Posterior vena cava (tissue), 2 donors: Measurements from ENCODE around the gene MEX3A. TPM values are rescaled to one million over a fixed set of nuclear protein-coding genes. Genes with fewer than 3 reads are reported as not detected.

Experiments
- DNase-seq: peaks from one replicate; pipeline ENCODE4 v3.0.0-alpha.2; 2020; ENCODE audit warnings: low spot score
- intact Hi-C, 2 donors: fragments of 100-400 bp; cut with DNase I; formaldehyde crosslinking; loops; one replicate each; pipeline versions ENCODE4 v1.14.1 to v1.14.2; 2022 to 2023
- total RNA-seq, 2 donors: library from RNA; stranded (reverse); fragmentation: NEBNext Ultra II Directional; extraction: Animal tissue kit (Norgen Biotek cat#: 25700); gene quantifications; one replicate each; pipeline ENCODE4 v1.2.1, GENCODE V29; 2021
- donor health status: DM: yes; HTN: yes; CAD: no.
- donor health status: DM: yes; HTN: yes; CAD: no.

Gene MEX3A
- total RNA-seq, 2 donors from 2014 or later: 0.23 to 0.76 TPM

- peak; percentile 88 for DNase-seq
Measured at GRCh38 chr1:156104861-156105832, 22.9 kb upstream of the MEX3A start.

DNA sequence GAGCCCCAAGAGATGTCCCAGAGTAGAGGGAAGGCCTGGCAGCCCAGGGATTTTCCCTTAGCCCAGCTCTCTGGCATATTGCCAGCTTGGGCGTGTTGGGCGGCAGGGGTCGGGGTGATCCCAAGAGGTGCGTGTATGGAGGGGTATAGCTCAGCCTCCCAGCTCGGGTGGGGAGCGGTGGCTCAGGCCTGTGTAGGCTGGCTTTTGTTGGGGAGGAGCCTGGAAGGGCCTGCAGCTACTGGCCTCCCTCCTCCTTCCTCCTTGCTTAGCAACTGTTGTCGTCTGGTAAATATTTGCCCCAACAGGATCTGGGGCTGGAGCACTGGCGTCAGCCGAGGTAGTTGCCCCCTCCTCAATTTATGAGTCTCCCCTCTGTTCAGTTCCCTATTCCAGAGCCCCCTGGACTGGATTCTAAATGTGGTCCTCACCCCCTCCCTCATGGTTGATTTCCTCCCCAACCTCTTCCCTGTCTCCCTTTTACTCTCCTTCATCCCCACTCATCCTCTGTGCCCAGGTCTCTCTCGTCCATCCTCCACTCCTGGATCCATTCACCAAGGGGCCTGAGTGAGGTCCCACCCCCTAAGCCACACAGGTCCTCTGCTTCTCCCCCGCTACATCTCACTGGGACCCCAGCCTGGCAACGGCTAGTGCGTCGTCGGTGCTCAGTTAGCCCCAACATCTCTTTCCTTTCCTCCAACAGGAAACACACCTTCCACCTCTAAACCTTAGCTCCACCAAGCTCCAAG is 22.0 kb upstream of the MEX3A start:
- peak; percentile 96 for DNase-seq
- intact Hi-C loops: no loop called here

More at GRCh38 chr1:156104861-156105832, 22.9 kb upstream of the MEX3A start:
- intact Hi-C loops: no loop called here

DNA sequence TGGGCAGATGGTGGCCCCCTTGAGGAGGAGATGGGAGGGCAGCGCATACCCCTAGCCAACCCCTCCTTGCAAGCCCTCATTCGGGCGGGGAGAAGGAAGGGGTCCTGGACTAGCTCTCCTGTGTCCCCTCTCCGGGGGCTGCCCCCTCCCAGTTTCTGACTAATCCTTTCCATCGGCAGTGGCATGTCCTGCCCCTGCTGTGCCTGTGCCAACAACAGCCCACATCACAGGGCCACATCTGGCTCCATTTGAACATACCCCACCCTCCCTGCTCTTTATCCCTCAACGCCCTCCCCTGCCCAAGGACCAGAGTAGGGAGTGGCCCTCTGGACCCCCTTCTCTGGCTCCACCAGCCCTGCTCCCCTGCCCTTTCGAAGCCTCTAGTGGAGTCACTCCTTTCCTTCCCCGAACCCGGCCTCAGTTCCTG is 21.3 kb upstream of the MEX3A start:
- intact Hi-C loops: no loop called here
- DNase-seq: peak; percentile 91

DNA sequence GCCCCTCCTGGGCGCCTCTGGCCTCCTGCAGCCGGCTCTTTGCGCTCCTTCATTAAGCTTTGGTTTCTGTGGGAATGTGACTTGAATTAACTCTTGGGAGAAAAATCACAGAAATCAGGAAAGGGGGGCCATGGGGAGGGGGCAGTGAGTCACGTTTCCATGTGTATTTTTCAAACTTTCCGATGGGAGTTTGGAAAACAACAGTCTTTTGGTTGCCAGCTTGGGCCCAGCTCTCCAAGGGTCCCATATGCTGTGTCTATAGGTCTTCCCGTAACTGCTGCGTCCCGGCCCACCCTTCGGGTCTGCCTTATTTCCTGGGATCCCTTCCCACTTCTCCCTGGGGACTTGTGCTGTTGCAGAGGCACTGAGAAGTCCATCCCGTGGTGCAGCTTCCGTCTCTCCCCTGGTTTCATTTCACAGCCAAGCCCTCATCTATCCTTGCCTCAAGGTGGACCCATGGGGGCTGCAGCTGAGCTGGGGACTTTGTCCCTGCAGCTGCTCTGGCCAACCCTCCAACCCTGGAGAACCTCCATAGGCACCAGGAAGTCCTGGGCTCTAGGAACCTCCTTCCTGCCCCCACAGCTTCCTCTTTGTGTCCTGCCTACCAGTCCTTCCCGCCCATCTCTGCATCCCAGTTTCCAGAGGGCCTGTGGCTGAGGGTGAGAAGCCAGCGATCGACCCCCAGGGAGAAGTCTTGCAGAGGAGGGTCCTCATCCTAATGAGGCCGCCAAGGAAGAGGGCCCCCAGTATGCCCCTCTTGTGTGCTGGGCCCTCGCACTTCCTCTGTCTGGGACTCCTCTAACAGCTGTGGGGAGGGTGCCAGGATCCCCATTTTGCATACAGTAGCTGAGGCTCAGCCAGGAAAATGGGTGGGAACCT is 20.6 kb upstream of the MEX3A start:
- intact Hi-C loops: no loop called here
- peak; percentile 83 for DNase-seq

DNA sequence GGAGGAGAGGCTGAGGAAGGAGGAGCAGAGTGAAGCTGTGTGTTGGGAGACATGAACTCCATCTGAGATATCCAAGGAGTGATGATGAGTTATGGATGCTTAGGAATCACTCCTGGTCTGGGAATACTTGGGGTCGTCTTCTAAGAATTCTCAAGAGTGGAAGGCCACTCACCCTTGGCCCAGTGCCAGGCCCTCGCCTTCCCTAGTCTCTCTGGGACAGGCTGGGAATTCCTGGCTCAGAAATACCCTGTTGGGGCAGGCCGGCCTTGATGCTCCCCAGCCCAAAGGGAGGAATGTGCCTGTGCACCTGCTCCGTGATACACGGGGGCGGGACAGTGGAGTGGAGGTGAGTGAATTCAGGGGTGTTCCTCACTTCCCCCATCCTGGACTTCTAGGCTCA is 19.6 kb upstream of the MEX3A start:
- no peak for DNase-seq
- intact Hi-C loops: no loop called here

- DNase-seq: no peak
- intact Hi-C loops: no loop called here
Measured at GRCh38 chr1:156100205-156100995, 18.1 kb upstream of the MEX3A start.

DNA sequence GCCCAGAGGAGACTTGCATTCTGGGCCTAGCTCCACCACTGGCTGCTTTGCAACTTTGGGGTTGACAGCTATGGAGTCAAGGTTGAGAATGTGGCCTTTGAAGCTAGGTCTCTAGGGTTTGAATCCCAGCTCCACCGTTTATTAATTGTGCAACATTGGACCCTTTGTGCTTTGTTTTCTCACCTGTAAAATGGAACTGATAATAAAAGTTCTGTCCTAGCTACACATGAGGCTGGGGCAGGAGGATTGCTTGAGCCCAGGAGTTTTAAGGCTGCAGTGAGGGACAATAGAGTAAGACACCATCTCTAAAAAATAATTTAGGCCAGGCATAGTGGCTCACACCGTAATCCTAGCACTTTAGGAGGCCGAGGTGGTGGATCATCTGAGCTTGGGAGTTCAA is 17.0 kb upstream of the MEX3A start:
- DNase-seq: no peak
- intact Hi-C loops: loop anchor here in 1 of 2 donors (5.0 kb wide), 1 partner anchor 33 kb away; no protein-coding TSS in a partner anchor

DNA sequence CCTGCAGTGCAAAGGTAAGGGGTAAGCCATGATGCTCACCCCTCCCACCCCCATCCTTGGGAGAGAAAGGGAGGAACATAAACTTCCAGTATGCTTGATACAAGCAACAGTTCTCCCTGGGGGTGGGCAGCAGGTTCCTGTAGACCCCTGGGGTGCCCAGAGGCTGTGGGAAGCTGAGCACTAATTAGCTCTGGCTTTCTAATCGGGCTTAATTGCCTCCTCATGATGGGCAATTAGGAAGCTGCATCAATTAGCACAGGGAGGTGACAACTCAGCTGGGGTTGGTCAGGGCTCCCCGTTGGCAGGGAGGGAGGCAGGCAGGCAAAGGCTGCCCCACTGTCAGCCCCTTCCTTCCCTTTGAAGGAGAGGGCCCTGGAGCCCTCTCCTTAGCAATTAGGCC is 16.5 kb upstream of the MEX3A start:
- DNase-seq: no peak
- intact Hi-C loops: loop anchor here in 1 of 2 donors (5.0 kb wide), 1 partner anchor 34 kb away; no protein-coding TSS in a partner anchor

DNA sequence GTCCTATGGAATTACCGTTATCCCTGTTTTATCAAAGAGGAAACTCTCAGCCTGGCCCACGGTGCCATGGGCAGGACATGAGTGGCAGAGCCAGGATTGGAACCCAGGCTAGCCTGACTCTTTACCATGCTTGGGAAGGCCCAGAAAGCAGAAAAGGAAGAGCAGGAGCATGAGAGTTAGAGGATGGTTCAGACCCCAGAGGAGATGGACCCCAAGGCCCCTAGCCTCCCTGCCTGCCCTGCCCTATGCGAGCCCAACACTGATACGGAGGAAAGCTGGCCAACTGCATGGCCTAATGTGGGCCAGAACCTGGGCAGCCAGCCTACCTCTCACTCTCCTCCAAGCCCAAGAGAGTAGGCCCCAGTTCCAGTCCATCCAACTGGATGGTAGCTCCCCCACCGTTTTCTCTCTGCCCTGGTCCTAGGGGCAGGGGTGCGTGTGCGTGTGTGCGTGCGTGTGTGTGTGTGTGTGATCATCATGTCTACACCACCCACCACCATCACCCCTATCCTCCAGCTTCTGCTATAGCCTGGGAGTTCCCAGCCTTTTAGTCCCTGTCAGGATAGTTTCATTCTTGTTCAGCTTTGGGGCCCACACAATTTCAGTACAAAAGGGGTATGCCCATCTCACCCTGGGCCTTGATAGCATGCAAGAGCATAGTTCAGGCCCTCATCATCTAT is 15.4 kb upstream of the MEX3A start:
- intact Hi-C loops: loop anchor here in 1 of 2 donors (5.0 kb wide), 1 partner anchor 35 kb away; no protein-coding TSS in a partner anchor
- DNase-seq: no peak

DNA sequence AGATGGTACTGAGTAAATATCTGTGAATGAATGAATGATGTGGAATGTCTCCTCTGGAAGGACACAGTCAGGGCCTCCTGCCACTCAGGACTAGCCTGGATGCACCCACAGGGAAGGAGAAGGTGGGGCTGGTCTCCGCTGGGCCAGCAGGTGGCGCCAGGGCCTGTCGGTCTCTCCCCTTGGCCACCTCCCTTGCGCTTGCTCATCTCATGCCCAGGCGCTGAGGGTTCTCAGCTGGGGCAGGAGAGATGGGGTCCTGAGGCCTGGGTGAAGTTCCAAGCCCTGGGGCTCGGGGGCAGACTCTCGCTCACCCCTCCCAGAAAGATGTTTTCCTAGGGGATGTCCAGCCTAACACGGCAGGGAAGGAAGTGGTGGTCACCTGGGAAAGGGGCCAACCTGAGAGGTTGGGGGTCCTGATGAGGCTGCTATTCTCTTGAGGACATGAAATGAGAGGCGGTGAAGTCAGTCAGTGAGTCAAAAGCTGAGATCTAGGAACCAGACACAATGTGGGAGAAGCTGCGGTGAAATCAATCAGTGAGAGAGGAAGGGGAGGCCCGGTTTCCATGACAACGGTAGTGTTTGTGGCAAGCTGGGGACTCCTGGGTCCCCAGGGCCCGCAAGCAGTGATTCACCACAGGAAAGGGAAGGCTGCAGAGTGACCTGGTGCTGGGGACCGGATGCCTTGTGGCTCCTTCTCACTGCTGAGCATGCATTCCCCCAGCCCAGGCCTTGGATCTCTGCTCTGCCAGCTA is 14.6 kb upstream of the MEX3A start:
- peak; percentile 97 for DNase-seq
- intact Hi-C loops: loop anchor here in 1 of 2 donors (5.0 kb wide), 1 partner anchor 35 kb away; no protein-coding TSS in a partner anchor

GRCh38 chr1:156095906-156096508 is 13.7 kb upstream of the MEX3A start:
- DNase-seq: no peak
- intact Hi-C loops: loop anchor here in 1 of 2 donors (5.0 kb wide), 1 partner anchor 36 kb away; no protein-coding TSS in a partner anchor

GRCh38 chr1:156091610-156092009 is 9.3 kb upstream of the MEX3A start:
- no peak for DNase-seq
- intact Hi-C loops: loop anchor here (2.0 to 5.0 kb wide), 4 partner anchors 43 to 136 kb away; no protein-coding TSS in a partner anchor

DNA sequence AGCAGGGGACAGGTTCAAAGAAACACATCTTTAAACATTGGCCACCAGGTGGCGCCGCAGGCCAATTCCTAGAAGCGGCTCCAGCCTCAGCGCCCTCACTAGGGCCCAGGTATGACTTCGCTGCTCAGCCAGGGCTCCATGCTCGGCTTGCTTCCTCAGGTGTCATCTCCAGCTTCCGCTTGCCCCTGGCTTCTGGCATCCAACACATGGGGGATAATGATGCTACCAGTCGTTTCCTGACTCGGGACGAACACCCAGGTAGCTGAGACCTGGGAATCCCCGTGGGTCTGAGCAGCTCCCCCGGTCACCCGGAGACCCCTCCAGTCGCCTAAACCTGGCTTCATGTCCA is 8.5 kb upstream of the MEX3A start:
- DNase-seq: peak; percentile 95
- intact Hi-C loops: loop anchor here (5.0 kb wide), 3 partner anchors 51 to 136 kb away; no protein-coding TSS in a partner anchor

DNA sequence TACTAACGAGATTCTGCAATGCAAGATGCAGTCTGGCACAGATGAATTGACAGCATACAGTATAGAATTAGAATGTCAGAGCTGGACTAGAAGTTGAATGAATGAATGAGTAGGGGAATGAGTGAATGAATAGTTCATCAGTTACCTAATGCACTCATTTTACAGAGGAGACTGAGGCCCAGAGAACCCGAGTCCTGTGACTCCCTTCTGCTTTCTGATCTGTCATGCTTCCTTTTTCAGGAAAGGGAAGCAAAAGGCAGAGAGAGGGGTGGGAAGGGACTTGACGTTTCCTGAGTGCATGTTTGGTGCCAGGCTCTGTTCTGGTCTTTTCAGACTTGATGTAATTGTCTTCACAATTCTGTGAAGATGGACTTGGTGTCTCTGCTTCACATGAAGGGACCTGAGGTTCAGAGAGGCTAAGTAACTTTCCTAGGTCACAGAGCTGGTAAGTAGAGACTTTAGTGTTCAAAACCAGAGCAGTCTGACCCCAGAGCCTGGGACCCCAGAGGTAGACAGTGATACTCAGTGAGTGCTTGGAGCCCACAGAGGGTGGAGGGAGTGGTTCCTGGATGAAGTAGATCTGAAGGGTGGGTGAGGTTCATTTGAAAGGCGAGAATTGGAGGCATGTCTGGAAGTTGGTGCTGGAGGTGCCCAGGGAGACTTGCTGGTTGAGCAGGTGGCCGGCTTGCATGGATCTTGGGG is 8.0 kb upstream of the MEX3A start:
- intact Hi-C loops: loop anchor here (5.0 kb wide), 3 partner anchors 52 to 137 kb away; no protein-coding TSS in a partner anchor
- no peak for DNase-seq

DNA sequence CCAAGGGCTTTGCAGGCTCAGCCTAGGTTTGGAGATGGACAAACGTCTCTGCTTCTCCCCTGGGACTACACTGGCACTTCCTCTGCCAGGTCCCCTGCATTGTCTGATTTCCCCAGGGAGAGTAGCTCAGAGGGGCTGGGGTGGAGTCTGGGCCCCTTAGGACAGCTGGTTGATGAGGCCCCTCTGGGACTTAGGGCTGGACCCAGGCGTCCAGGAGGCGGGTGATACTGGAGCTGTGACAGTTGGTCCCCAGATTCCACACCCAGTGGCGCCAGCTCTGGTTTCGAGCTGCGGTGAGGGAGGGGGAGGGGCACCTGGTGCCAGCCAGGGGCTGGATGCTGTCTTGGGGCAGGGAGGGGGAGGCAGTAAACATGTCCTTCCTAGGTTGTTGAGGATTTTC is 7.4 kb upstream of the MEX3A start:
- intact Hi-C loops: loop anchor here (5.0 kb wide), 4 partner anchors 53 to 138 kb away; no protein-coding TSS in a partner anchor
- DNase-seq: no peak

DNA sequence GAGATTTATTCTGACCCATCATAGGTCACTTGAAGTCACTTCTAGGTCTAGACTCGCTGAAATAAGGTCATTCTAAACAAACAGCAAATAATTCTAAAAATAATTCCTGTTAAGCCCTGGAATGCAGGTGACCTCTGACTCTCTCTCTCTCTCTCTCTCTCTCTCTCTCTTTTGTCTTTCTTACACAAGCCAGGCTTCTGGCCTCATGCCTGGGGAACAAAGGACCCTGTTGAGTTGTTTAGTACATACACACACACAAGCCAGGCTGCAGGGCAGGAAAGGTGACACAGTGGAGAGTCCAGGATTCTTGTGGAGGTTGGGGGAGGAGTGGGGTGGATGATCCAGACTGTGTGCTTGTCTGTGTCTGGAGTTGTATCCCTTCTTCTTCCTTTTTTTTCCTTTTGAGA is 4.0 kb upstream of the MEX3A start:
- intact Hi-C loops: loop anchor here in 1 of 2 donors (5.0 kb wide), 1 partner anchor 131 kb away; no protein-coding TSS in a partner anchor
- no peak for DNase-seq
